Right lobe of liver (tissue), 6 donors: ENCODE measurements around the gene MAPK4. TPM values are rescaled to one million over a fixed set of nuclear protein-coding genes. Genes with fewer than 3 reads are reported as not detected.
A peak's percentile ranks its signal among the peaks of the same experiment; 100 is the strongest.

Experiments
- ATAC-seq, 4 donors: fragments of 200-7000 bp; cut with Tn5 transposase; one replicate each; pipeline ENCODE4 v1.9.1; 2020; ENCODE audit warnings: mild to moderate bottlenecking in 4 of 4, moderate library complexity in 4 of 4
- DNase-seq, 3 donors: peaks; one replicate each; pipeline ENCODE4 v3.0.0-alpha.2; 2020
- H3K27ac ChIP-seq, 3 donors: fragments of 200-600 bp; one replicate each; pipeline ENCODE4 v1.8.0; 2022
- H3K27me3 ChIP-seq, 2 donors: fragments of 200-600 bp; one replicate each; pipeline ENCODE4 v1.8.0; 2022
- H3K36me3 ChIP-seq, 4 donors: fragments of 200-600 bp; sonication (generic) in 1 of 4; one replicate each; pipeline versions ENCODE4 v1.5.1 to v1.8.0; 2017 to 2022; ENCODE audit warnings: control low read depth in 1 of 4
- H3K4me1 ChIP-seq, 4 donors: fragments of 200-600 bp; sonication (generic) in 1 of 4; one replicate each; pipeline versions ENCODE4 v1.5.1 to v1.8.0; 2017 to 2022; ENCODE audit warnings: control low read depth in 1 of 4
- H3K4me3 ChIP-seq, 3 donors: fragments of 200-600 bp; one replicate each; pipeline ENCODE4 v1.8.0; 2022
- H3K9me3 ChIP-seq, 4 donors: fragments of 200-600 bp; sonication (generic) in 1 of 4; one replicate each; pipeline versions ENCODE4 v1.5.1 to v1.8.0; 2017 to 2022; ENCODE audit warnings: control low read depth in 1 of 4
- CTCF ChIP-seq, 4 donors: fragments of 200-600 bp in 3 of 4; fragments of 450-650 bp in 1 of 4; IDR thresholded peaks; one replicate each; pipeline versions ENCODE4 v1.5.1 to v1.8.0; 2016 to 2022; ENCODE audit warnings: antibody characterized with exemption in 4 of 4, mild to moderate bottlenecking in 2 of 4
- POLR2A ChIP-seq: fragments of 450-650 bp; IDR thresholded peaks from one replicate; pipeline ENCODE4 v1.6.1; 2017; ENCODE audit warnings: antibody characterized with exemption, mild to moderate bottlenecking
- WGBS: methylation state at CpG from one replicate; pipeline ENCODE4 v1.1.6; 2018; ENCODE audit warnings: low coverage, low lambda C conversion rate; ENCODE audit not compliant: insufficient coverage; ENCODE audit errors: missing lambda C conversion rate; 5-methylcytosine and 5-hydroxymethylcytosine counted together
- intact Hi-C, 2 donors: fragments of 100-400 bp; cut with DNase I; formaldehyde crosslinking; loops; one replicate each; pipeline versions ENCODE4 v1.11.2 to v1.14.1; 2022
- total RNA-seq, 6 experiments: library from RNA; depleted of rRNA in 2 of 6; stranded (reverse); fragments of >200 nt in 2 of 6; fragmentation: NEBNext Ultra II Directional in 3 of 6; extraction: Animal tissue kit (Norgen Biotek cat#: 25700) in 3 of 6; gene quantifications; one replicate each; pipeline versions ENCODE4 v1.1.0 to v1.2.4, GENCODE V29; 2016 to 2023
- donor health status: DM: no; HTN: yes; CAD: no.
- donor health status: DM: no; HTN: no; CAD: no.
- donor health status: DM: no; HTN: no; CAD: no.
- donor health status: DM: no; HTN: yes; CAD: no.
- donor health status: DM: no; HTN: yes; CAD: no.

The MAPK4 gene
- total RNA-seq, 6 experiments from 2014 or later, result 0.33 to 8.3 (median 1.5) TPM

- intact Hi-C loops, result no loop called here
- ATAC-seq (peak in 2 of 4 donors; percentile 55 to 71), DNase-seq (no peak)
- 29% methylated on average over 7 of the region's 8 CpGs for WGBS
- Histone ChIP-seq H3K27me3 (no peaks in the 10 kb centered on the region), H3K4me1 (no peaks in the 10 kb centered on the region), H3K27ac (no peak overlapping the region), H3K9me3 (no peaks in the 10 kb centered on the region), H3K36me3 (no peaks in the 10 kb centered on the region), H3K4me3 (no peak overlapping the region)
- no peak for TF ChIP-seq CTCF (IDR thresholded peaks at IDR 0.05)
- TF ChIP-seq POLR2A, result no peak
Observed at GRCh38 chr18:50686409-50686808, 126.5 kb downstream of the MAPK4 start.

GRCh38 chr18:50687491-50687890 is 127.6 kb downstream of the MAPK4 start:
- no peak overlapping the region for H3K4me3 ChIP-seq
- intact Hi-C loops, result no loop called here
- H3K4me1 ChIP-seq, result no peaks in the 10 kb centered on the region
- no peaks in the 10 kb centered on the region for H3K36me3 ChIP-seq
- no peak for ATAC-seq
- TF ChIP-seq POLR2A (no peak), CTCF (IDR thresholded peaks at IDR 0.05) (no peak)
- 74% methylated on average over 10 of the region's 11 CpGs for WGBS
- no peaks in the 10 kb centered on the region for H3K9me3 ChIP-seq
- H3K27ac ChIP-seq, result no peak overlapping the region
- no peaks in the 10 kb centered on the region for H3K27me3 ChIP-seq
- no peak for DNase-seq

GRCh38 chr18:50689578-50689977 is 129.7 kb downstream of the MAPK4 start:
- H3K4me3 ChIP-seq, result no peak overlapping the region
- H3K36me3 ChIP-seq, result no peaks in the 10 kb centered on the region
- no peak overlapping the region for H3K27ac ChIP-seq
- intact Hi-C loops, result no loop called here
- 81% methylated on average over 4 of the region's 6 CpGs for WGBS
- no peak for TF ChIP-seq POLR2A
- no peak for TF ChIP-seq CTCF (IDR thresholded peaks at IDR 0.05)
- no peaks in the 10 kb centered on the region for H3K9me3 ChIP-seq
- no peaks in the 10 kb centered on the region for H3K4me1 ChIP-seq
- H3K27me3 ChIP-seq, result no peaks in the 10 kb centered on the region
- ATAC-seq (no peak), DNase-seq (no peak)

GRCh38 chr18:50694147-50694546 is 134.3 kb downstream of the MAPK4 start:
- ATAC-seq, result no peak
- no peak for DNase-seq
- TF ChIP-seq CTCF (IDR thresholded peaks at IDR 0.05), result no peak
- TF ChIP-seq POLR2A, result no peak
- no peaks in the 10 kb centered on the region for H3K36me3 ChIP-seq
- no peaks in the 10 kb centered on the region for H3K27me3 ChIP-seq
- H3K27ac ChIP-seq, result no peak overlapping the region
- intact Hi-C loops, result no loop called here
- H3K9me3 ChIP-seq, result no peaks in the 10 kb centered on the region
- no peak overlapping the region for H3K4me3 ChIP-seq
- no peaks in the 10 kb centered on the region for H3K4me1 ChIP-seq
- whole genome bisulfite sequencing, result 72% methylated on average over 4 of the region's 4 CpGs
